Mammary epithelial cell (primary cell): ENCODE data around the gene VNN1.
"Not testable (repeated sequence)": the region's sequence is repeated elsewhere in the genome, so short reads cannot be mapped to it uniquely, and the experiment has no call there.

Source experiments
- CTCF ChIP-seq, 2 donors: IDR thresholded peaks in 1 of 2; conservative IDR thresholded peaks in 1 of 2; 2 replicates each; pipeline ENCODE4 v1.5.1; 2011 to 2012; ENCODE audit warnings: inconsistent platforms in 2 of 2, low read length in 2 of 2, mild to moderate bottlenecking in 2 of 2, control low read depth in 1 of 2, low read depth in 1 of 2; ENCODE audit not compliant: insufficient read depth in 1 of 2; ENCODE audit errors: extremely low read depth in 1 of 2
- EZH2 ChIP-seq: IDR thresholded peaks from 2 replicates; pipeline ENCODE4 v1.6.1; 2012; ENCODE audit warnings: low read length, inconsistent platforms, borderline replicate concordance

GRCh38 chr6:132706756-132707155 lies 7.1 kb downstream of the VNN1 start:
- TF ChIP-seq CTCF (conservative IDR thresholded peaks at IDR 0.05 in 1 of 2, IDR thresholded peaks at IDR 0.05 in 1 of 2; ENCODE audit: extremely low read depth in 1 of 2, insufficient read depth in 1 of 2, low read depth in 1 of 2, low read length in 2 of 2); EZH2: not testable (repeated sequence)
